A172 (cell line): Measurements from ENCODE around the gene DPEP1. TPM values are rescaled to one million over a fixed set of nuclear protein-coding genes. Genes with fewer than 3 reads are reported as not detected.

Experiments used
- DNase-seq: peaks from one replicate; pipeline ENCODE4 v3.0.0-alpha.2; 2015; ENCODE audit warnings: low spot score
- total RNA-seq: library from RNA; depleted of rRNA; stranded (reverse); fragments of >200 nt; shearing (Covaris generic); gene quantifications from 2 replicates; pipeline ENCODE4 v1.2.3, GENCODE V29; 2014

Gene DPEP1
- total RNA-seq, 1 experiment from 2014 or later: 0.43 TPM

- DNase-seq: peak; percentile 79
Measured at GRCh38 chr16:89599451-89599858, 14.0 kb upstream of the DPEP1 start.

- DNase-seq: no peak
Measured at GRCh38 chr16:89599902-89600301, 13.5 kb upstream of the DPEP1 start.

DNA sequence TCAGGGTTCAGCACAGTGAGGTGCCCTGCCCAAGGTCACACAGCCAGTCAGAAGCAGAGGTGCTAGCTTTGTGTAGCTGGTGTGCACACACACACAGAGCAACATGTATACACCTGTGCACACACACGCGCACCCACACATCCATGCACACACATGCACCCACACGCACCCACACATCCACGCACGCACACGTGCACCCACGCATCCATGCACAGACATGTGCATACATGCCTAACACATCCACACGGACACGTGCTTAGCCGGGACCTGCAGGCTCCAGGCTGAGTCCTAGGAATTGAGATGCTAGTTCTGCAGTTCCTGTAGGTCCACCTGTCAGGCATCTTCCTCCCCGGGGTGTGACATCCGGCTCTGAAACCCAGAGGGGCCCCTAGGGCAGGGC, 13.0 kb upstream of the DPEP1 start:
- DNase-seq: no peak

DNA sequence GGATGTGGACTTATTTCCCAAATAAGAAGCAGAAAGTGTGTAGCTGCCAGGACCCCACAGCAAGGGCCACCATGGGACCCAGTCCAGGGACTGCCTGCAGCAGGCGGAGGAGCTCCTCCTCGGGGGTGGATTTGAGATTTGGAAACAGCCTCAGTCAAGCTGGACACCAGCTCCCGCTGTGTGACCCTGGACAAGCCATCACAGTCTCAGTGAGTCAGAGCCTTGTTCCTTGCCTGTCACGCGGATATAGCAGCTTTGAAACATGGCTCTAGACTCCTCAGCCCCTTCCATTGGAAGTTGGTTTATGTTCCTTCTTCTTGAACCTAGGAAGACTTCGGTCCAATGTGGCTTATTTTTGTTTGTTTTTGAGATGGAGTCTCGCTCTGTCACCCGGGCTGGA, 12.5 kb upstream of the DPEP1 start:
- peak; percentile 34 for DNase-seq

- DNase-seq: no peak
Measured at GRCh38 chr16:89601906-89602272, 11.6 kb upstream of the DPEP1 start.

GRCh38 chr16:89602273-89602951, 11.0 kb upstream of the DPEP1 start:
- peak; percentile 91 for DNase-seq

GRCh38 chr16:89602952-89603590, 10.4 kb upstream of the DPEP1 start:
- DNase-seq: no peak

- no peak for DNase-seq
Measured at GRCh38 chr16:89604764-89605163, 8.7 kb upstream of the DPEP1 start.

DNA sequence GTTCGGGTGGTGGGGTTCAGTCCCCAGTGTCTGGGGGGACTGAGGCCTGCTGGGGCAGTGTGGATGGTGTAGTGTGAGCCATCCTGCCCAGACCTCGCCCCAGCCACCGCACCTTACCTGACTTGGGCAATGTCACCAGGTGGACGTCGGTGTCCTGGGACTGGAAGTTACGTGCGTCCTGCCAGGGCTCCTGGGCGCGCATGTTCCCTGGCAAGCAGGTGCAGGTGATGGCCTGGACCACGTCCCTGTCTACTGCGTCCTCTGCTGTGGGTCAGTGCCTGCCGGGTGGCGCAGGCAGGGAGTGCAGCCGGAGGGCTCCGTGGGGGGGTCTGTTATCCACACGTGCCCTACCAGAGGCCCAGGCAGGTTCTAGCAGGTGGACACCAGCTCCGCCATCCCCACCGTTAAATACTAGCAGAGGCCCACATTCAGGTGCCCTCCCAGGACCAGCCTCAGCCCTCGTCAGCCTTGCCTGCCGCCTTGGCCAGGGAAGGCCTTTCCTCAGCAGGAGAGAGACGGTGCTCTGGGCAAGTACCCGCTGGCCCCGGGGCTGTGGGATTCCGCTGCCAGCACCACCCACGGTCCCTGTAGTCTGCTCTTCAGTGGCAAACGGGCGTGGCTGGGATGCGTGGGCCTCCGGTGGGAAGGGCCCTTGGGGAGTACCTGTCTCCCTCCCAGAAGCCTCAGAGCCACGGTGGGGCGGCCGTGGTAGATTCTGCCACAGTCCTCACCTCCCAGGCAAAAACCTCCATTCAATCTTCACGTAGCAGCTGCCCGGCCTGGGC, 8.1 kb upstream of the DPEP1 start:
- no peak for DNase-seq

- DNase-seq: no peak
Measured at GRCh38 chr16:89606006-89606405, 7.4 kb upstream of the DPEP1 start.

- DNase-seq: no peak
Measured at GRCh38 chr16:89607453-89607852, 6.0 kb upstream of the DPEP1 start.

- no peak for DNase-seq
Measured at GRCh38 chr16:89607937-89608740, 5.3 kb upstream of the DPEP1 start.

DNA sequence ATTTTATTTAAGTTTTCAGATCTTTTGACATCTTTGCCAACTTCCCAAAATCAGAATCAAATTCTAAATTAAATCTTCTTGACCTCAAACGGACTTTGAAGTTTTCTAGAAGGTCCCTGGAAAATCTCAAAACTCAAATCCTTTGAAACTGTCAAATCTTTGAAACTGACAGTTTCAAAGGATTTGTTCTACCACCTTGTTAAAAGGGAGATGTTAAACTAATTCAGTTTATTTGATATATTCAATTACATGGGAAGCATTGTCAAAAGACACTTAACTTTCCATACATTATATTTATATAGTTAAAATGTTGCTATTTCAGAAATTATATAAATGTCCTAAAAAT, 3.4 kb upstream of the DPEP1 start:
- DNase-seq: no peak

DNA sequence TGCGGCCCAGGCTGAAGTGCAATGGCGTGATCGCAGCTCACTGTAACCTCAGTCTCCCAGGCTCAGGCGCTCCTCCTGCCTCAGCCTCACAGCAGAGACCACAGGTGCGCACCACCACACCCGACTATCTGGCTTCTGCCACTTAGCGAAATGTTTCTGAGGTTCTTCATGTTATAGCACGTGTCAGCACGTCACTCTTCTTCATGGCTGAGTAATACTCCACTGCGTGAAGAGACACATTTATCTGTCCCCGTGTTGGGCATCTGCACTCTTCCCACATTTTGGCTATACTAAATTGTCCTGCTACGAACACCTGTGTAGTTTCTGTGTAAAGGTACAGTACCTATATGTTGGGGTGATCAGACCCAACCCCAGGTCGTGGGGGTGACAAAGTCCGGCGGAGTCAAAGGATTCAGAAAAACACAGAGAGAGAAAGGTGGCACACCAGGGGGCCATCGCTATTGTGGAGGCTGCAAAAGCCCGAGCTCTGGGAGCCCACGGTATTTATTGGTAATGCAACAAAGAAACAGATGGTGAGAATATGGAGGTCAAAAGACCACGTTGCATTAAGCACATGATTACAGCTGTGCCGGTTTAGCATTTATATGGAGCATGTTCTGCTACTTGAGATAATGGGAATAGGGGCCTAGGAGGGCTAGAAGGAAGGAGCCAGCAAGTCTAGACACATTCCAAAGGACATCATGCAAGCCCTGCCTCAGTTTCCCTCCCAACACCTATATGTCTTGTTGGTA, 851 bp upstream of the DPEP1 start:
- DNase-seq: no peak

DNA sequence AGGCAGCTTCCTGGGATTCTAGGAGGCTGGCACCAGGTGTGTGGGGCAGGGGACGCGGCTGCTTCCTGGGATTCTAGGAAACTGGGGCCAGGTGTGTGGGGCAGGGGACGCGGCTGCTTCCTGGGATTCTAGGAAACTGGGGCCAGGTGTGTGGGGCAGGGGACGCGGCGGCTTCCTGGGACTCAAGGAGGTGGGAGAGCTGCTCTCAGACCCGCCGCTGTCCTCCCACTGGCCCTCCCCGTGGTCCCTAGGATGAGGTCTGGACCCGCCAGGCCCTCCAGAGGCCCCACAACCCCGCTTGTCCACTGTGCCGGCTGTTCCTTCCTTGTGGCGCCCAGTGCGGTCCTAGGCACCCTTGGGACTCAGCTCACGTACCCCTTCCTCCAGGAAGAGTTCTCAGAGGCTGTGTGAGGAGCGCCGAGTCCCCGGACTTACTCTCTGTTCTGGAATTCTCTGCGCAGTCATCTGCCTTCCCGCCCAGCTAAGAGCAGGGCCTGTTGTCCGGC, 565 bp downstream of the DPEP1 start:
- DNase-seq: no peak

- no peak for DNase-seq
Measured at GRCh38 chr16:89615176-89615575, 1.7 kb downstream of the DPEP1 start.

DNA sequence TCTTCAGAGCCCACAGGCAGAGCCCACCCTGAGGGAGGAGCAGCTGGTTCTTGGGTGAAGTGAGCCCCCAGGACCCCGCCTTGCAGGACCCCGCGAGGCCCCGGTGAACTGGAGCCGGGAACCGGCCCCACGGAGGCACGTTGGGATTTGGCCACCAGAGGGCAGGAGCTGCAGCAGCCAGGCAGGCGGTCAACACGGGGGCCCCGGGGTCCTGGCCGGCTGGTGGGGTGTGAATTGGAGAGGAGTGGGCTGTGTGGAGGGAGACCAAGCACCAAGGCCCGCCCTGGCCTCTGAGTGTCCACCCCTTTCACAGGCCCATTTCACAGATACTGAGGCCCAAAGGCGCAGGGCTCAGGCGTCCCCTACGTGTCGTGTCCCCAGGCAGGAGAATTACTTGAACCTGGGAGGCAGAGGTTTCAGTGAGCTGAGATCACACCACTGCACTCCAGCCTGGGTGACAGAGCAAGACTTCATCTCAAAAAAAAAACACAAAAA, 2.2 kb downstream of the DPEP1 start:
- no peak for DNase-seq

- no peak for DNase-seq
Measured at GRCh38 chr16:89616623-89617022, 3.2 kb downstream of the DPEP1 start.

DNA sequence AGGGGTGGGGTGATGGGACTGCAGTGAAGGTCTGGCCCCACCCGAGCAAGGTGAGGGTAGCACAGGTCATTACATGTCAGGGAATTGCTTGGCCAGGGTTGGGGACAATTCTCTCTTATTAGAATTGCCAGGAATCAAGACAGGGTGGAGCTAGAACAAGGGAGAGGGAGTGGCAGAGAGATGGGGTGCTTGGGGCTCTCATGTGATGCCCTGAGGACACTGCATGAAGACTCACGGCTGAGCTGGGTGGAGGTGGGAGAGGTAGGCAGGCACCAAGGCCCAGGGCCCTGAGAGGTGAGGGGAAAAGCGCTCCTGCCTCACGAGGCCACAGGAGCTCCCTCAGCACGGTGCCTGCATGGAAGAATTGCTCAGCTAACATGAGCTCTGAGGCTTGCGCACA, 3.6 kb downstream of the DPEP1 start:
- DNase-seq: no peak

DNA sequence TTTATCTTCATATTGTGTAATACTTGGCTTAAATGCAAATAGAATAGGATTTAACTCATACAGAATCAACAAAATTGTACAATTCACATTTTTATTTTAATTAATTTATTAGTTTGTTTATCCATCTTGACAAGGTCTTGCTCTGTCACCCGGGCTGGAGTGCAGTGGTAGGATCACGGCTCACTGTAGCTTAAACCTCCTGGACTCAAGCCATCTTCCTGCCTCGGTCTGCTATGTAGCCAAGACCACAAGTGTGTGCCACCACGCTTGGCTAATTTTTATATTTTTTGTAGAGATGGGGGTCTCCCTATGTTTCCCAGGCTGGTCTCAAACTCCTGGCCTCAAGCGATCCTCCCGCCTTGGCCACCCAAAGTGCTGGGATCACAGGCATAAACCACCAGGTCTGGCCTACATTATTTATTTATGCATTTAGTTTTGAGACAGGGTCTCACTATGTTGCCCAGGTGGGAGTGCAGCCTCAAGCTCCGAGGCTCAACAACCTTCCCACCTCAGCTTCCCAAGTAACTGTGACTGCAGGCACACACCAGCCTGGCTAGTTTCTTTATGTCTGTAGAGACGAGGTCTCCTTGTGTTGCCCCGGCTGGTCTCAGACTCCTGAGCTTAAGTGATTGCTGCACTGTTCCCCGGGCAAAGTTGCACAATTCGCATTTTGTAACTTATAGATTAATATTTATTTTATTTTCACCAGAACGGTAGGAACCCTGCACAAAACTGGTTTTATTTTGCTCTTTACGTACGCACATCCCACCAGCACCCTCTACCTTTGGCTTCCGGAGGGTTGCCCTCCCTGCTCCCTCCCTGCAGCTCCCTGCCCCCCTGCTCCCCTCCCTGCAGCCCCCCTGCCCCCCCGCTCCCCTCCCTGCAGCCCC, 4.9 kb downstream of the DPEP1 start:
- DNase-seq: no peak
